Measurements from ENCODE around the gene MT1E.

The MT1E gene

GRCh38 chr16:56640076-56640475 is 14.5 kb downstream of the MT1E start:
- Histone ChIP-seq H3K9me2 (replicated peaks; ENCODE audit: control insufficient read depth, low read length) (no peaks in the 10 kb centered on the region), H3K27ac (ENCODE audit: low read depth, low read length) (no peak overlapping the region), H3K9me3 (ENCODE audit: control insufficient read depth, insufficient read depth, low read length) (no peaks in the 10 kb centered on the region), H3K4me3 (ENCODE audit: low read length) (no peak overlapping the region), H3K27me3 (ENCODE audit: control insufficient read depth, low read length) (peaks cover 72% of the 10 kb centered on the region), H3K79me2 (ENCODE audit: control insufficient read depth, low read length) (no peaks in the 10 kb centered on the region), H4K20me1 (ENCODE audit: control insufficient read depth, insufficient read depth, low read depth, low read length) (no peaks in the 10 kb centered on the region), H3K4me2 (ENCODE audit: low read length) (no peak overlapping the region), H3F3A (ENCODE audit: control insufficient read depth, insufficient read depth) (no peaks in the 10 kb centered on the region), H3K36me3 (ENCODE audit: control insufficient read depth, low read length) (no peaks in the 10 kb centered on the region), H3K4me1 (ENCODE audit: control insufficient read depth, low read length) (no peaks in the 10 kb centered on the region)
- TF ChIP-seq CTCF (IDR thresholded peaks at IDR 0.05; ENCODE audit: low read depth, low read length, poor library complexity, severe bottlenecking) (no peak), EZH2phosphoT487 (IDR thresholded peaks at IDR 0.05; ENCODE audit: borderline replicate concordance, low read length) (no peak)

- Histone ChIP-seq H3K4me2 (ENCODE audit: low read length) (no peak overlapping the region), H3F3A (ENCODE audit: control insufficient read depth, insufficient read depth) (no peaks in the 10 kb centered on the region), H3K27me3 (ENCODE audit: control insufficient read depth, low read length) (peaks cover 73% of the 10 kb centered on the region), H3K79me2 (ENCODE audit: control insufficient read depth, low read length) (no peaks in the 10 kb centered on the region), H4K20me1 (ENCODE audit: control insufficient read depth, insufficient read depth, low read depth, low read length) (no peaks in the 10 kb centered on the region), H3K4me3 (ENCODE audit: low read length) (no peak overlapping the region), H3K9me3 (ENCODE audit: control insufficient read depth, insufficient read depth, low read length) (no peaks in the 10 kb centered on the region), H3K4me1 (ENCODE audit: control insufficient read depth, low read length) (no peaks in the 10 kb centered on the region), H3K9me2 (replicated peaks; ENCODE audit: control insufficient read depth, low read length) (no peaks in the 10 kb centered on the region), H3K36me3 (ENCODE audit: control insufficient read depth, low read length) (no peaks in the 10 kb centered on the region), H3K27ac (ENCODE audit: low read depth, low read length) (no peak overlapping the region)
- TF ChIP-seq CTCF (IDR thresholded peaks at IDR 0.05; ENCODE audit: low read depth, low read length, poor library complexity, severe bottlenecking), result no peak
- no peak for TF ChIP-seq EZH2phosphoT487 (IDR thresholded peaks at IDR 0.05; ENCODE audit: borderline replicate concordance, low read length)
Observed at GRCh38 chr16:56641166-56641565, 15.6 kb downstream of the MT1E start.

- no peak overlapping the region for H3K4me3 ChIP-seq (ENCODE audit: low read length)
- H3K36me3 ChIP-seq (ENCODE audit: control insufficient read depth, low read length), result no peaks in the 10 kb centered on the region
- peaks cover 80% of the 10 kb centered on the region for H3K27me3 ChIP-seq (ENCODE audit: control insufficient read depth, low read length)
- no peaks in the 10 kb centered on the region for H3K9me3 ChIP-seq (ENCODE audit: control insufficient read depth, insufficient read depth, low read length)
- TF ChIP-seq CTCF (IDR thresholded peaks at IDR 0.05; ENCODE audit: low read depth, low read length, poor library complexity, severe bottlenecking), result peak; percentile 17
- TF ChIP-seq EZH2phosphoT487 (IDR thresholded peaks at IDR 0.05; ENCODE audit: borderline replicate concordance, low read length), result no peak
- no peaks in the 10 kb centered on the region for H3K4me1 ChIP-seq (ENCODE audit: control insufficient read depth, low read length)
- H3K27ac ChIP-seq (ENCODE audit: low read depth, low read length), result no peak overlapping the region
- H3K4me2 ChIP-seq (ENCODE audit: low read length), result no peak overlapping the region
- no peaks in the 10 kb centered on the region for H4K20me1 ChIP-seq (ENCODE audit: control insufficient read depth, insufficient read depth, low read depth, low read length)
- H3K79me2 ChIP-seq (ENCODE audit: control insufficient read depth, low read length), result no peaks in the 10 kb centered on the region
- no peaks in the 10 kb centered on the region for H3K9me2 ChIP-seq (replicated peaks; ENCODE audit: control insufficient read depth, low read length)
- no peaks in the 10 kb centered on the region for H3F3A ChIP-seq (ENCODE audit: control insufficient read depth, insufficient read depth)
Observed at GRCh38 chr16:56643080-56643778, 17.6 kb downstream of the MT1E start.

All from DOHH2 (cell line).